SK-N-SH (cell line): ENCODE data around the gene CNTNAP2.

ENCODE experiments used
- TF ChIP-seq, protein P1 (sequence below): fragments of 200-600 bp; sonication (generic); IDR thresholded peaks from 2 replicates; pipeline ENCODE4 v1.6.1; 2017; ENCODE audit warnings: antibody characterized with exemption, mild to moderate bottlenecking, moderate library complexity
- TF ChIP-seq, protein P2 (sequence below): IDR thresholded peaks from 2 replicates; pipeline ENCODE4 v1.4.0; 2012; ENCODE audit warnings: low read depth, borderline replicate concordance

- TF ChIP-seq, protein P1, sequence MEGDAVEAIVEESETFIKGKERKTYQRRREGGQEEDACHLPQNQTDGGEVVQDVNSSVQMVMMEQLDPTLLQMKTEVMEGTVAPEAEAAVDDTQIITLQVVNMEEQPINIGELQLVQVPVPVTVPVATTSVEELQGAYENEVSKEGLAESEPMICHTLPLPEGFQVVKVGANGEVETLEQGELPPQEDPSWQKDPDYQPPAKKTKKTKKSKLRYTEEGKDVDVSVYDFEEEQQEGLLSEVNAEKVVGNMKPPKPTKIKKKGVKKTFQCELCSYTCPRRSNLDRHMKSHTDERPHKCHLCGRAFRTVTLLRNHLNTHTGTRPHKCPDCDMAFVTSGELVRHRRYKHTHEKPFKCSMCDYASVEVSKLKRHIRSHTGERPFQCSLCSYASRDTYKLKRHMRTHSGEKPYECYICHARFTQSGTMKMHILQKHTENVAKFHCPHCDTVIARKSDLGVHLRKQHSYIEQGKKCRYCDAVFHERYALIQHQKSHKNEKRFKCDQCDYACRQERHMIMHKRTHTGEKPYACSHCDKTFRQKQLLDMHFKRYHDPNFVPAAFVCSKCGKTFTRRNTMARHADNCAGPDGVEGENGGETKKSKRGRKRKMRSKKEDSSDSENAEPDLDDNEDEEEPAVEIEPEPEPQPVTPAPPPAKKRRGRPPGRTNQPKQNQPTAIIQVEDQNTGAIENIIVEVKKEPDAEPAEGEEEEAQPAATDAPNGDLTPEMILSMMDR = no peak
- TF ChIP-seq, protein P2, sequence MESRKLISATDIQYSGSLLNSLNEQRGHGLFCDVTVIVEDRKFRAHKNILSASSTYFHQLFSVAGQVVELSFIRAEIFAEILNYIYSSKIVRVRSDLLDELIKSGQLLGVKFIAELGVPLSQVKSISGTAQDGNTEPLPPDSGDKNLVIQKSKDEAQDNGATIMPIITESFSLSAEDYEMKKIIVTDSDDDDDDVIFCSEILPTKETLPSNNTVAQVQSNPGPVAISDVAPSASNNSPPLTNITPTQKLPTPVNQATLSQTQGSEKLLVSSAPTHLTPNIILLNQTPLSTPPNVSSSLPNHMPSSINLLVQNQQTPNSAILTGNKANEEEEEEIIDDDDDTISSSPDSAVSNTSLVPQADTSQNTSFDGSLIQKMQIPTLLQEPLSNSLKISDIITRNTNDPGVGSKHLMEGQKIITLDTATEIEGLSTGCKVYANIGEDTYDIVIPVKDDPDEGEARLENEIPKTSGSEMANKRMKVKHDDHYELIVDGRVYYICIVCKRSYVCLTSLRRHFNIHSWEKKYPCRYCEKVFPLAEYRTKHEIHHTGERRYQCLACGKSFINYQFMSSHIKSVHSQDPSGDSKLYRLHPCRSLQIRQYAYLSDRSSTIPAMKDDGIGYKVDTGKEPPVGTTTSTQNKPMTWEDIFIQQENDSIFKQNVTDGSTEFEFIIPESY = no peak
Observed at GRCh38 chr7:147824671-147825070, 1708.1 kb downstream of the CNTNAP2 start.
